H1 (cell line): ENCODE data around the gene RTCB. TPM values are rescaled to one million over a fixed set of nuclear protein-coding genes. Genes with fewer than 3 reads are reported as not detected.

ENCODE experiments used
- CTCF ChIA-PET: fragments of 300-600 bp; sonication (Branson Sonifier 250); formaldehyde crosslinking; loops from one replicate; lab custom pipeline; 2021; ENCODE audit not compliant: partially characterized antibody; lab: Charles Lee
- POLR2A ChIA-PET: fragments of 300-600 bp; sonication (Branson Sonifier 250); formaldehyde crosslinking; loops from one replicate; lab custom pipeline; 2021; ENCODE audit warnings: inconsistent platforms; ENCODE audit not compliant: partially characterized antibody; lab: Charles Lee
- DNase-seq, 2 experiments: peaks; one replicate each; pipeline versions ENCODE4 v3.0.0 to v3.0.0-alpha.2; 2010 to 2022; ENCODE audit warnings: low spot score in 2 of 2, low read depth in 1 of 2, mixed read lengths in 1 of 2
- FAIRE-seq: peaks from 2 replicates; lab custom pipeline; 2011; peaks lifted over from hg19 to GRCh38; lab: Jason Lieb, UNC
- H2AFZ ChIP-seq: 2 replicates; pipeline ENCODE4 v1.8.1; 2012; ENCODE audit warnings: low read length, inconsistent platforms
- H2AK5ac ChIP-seq: 2 replicates; pipeline ENCODE4 v1.6.1; 2013; ENCODE audit warnings: low read depth, low read length
- H2BK120ac ChIP-seq: replicated peaks from 2 replicates; pipeline ENCODE3; 2013; ENCODE audit warnings: low read depth, low read length, inconsistent platforms
- H2BK12ac ChIP-seq: 2 replicates; pipeline ENCODE4 v1.6.1; 2013; ENCODE audit warnings: low read depth, low read length
- H2BK15ac ChIP-seq: 2 replicates; pipeline ENCODE4 v1.6.1; 2013; ENCODE audit warnings: low read length
- H2BK20ac ChIP-seq: 2 replicates; pipeline ENCODE4 v1.6.1; 2013; ENCODE audit warnings: low read length
- H2BK5ac ChIP-seq: 2 replicates; pipeline ENCODE4 v1.6.1; 2013; ENCODE audit warnings: low read depth, low read length
- H3K14ac ChIP-seq: 2 replicates; pipeline ENCODE4 v1.6.1; 2013; ENCODE audit warnings: inconsistent platforms; ENCODE audit not compliant: insufficient read length
- H3K18ac ChIP-seq: 2 replicates; pipeline ENCODE4 v1.6.1; 2013; ENCODE audit warnings: low read length; ENCODE audit errors: extremely low read depth
- H3K23ac ChIP-seq: 2 replicates; pipeline ENCODE4 v1.6.1; 2013; ENCODE audit warnings: inconsistent platforms; ENCODE audit not compliant: insufficient read length
- H3K23me2 ChIP-seq: 2 replicates; pipeline ENCODE4 v1.6.1; 2013; ENCODE audit warnings: low read depth, low read length
- H3K27ac ChIP-seq: 2 replicates; pipeline ENCODE4 v1.6.1; 2011; ENCODE audit warnings: low read depth, low read length, inconsistent platforms
- H3K27me3 ChIP-seq, 4 experiments: replicated peaks in 1 of 4; 1 replicate in 1 of 4; 2 replicates in 3 of 4; pipeline versions ENCODE4 v1.6.1 to v1.8.1; 2011 to 2013; ENCODE audit warnings: low read length in 3 of 4, mild to moderate bottlenecking in 3 of 4, inconsistent platforms in 2 of 4, mixed read lengths in 2 of 4, moderate library complexity in 1 of 4; ENCODE audit not compliant: control insufficient read depth in 3 of 4, insufficient read depth in 3 of 4; ENCODE audit errors: extremely low read depth in 1 of 4
- H3K36me3 ChIP-seq, 4 experiments: 2 replicates each; pipeline versions ENCODE4 v1.6.1 to v1.8.1; 2011 to 2013; ENCODE audit warnings: mild to moderate bottlenecking in 4 of 4, low read length in 3 of 4, moderate library complexity in 2 of 4, control low read depth in 1 of 4, inconsistent platforms in 1 of 4; ENCODE audit not compliant: insufficient read depth in 4 of 4, control insufficient read depth in 2 of 4
- H3K4ac ChIP-seq: replicated peaks from 2 replicates; pipeline ENCODE3; 2013; ENCODE audit warnings: low read length, low read depth, mixed read lengths, inconsistent platforms; ENCODE audit not compliant: insufficient read length
- H3K4me1 ChIP-seq, 4 experiments: replicated peaks in 1 of 4; 1 replicate in 1 of 4; 2 replicates in 3 of 4; pipeline versions ENCODE4 v1.6.1 to v1.8.1; 2011 to 2013; ENCODE audit warnings: low read length in 3 of 4, inconsistent platforms in 2 of 4, mixed read lengths in 1 of 4; ENCODE audit not compliant: insufficient read depth in 4 of 4, control insufficient read depth in 3 of 4
- H3K4me2 ChIP-seq, 2 experiments: 2 replicates each; pipeline versions ENCODE4 v1.6.1 to v1.8.1; 2011 to 2013; ENCODE audit warnings: low read depth in 2 of 2, low read length in 2 of 2, control low read depth in 1 of 2, inconsistent platforms in 1 of 2, mild to moderate bottlenecking in 1 of 2; ENCODE audit not compliant: insufficient read depth in 1 of 2
- H3K4me3 ChIP-seq, 4 experiments: fragments of 200-600, 300-600 bp in 1 of 4; sonication (generic), shearing (Covaris generic), sonication (Bioruptor Twin) in 1 of 4; 2 replicates each; pipeline versions ENCODE4 v1.5.1 to v1.8.1; 2011 to 2016; ENCODE audit warnings: low read length in 4 of 4, low read depth in 3 of 4, control low read depth in 2 of 4, inconsistent platforms in 2 of 4, mild to moderate bottlenecking in 2 of 4, mixed read lengths in 1 of 4, moderate library complexity in 1 of 4; ENCODE audit not compliant: insufficient read depth in 2 of 4; ENCODE audit errors: extremely low read depth in 1 of 4
- H3K56ac ChIP-seq: replicated peaks from 2 replicates; pipeline ENCODE3; 2013; ENCODE audit warnings: low read depth, mild to moderate bottlenecking, mixed read lengths, low read length, inconsistent platforms; ENCODE audit not compliant: insufficient read length
- H3K79me1 ChIP-seq: 2 replicates; pipeline ENCODE4 v1.6.1; 2013; ENCODE audit warnings: low read depth, low read length, control low read depth
- H3K79me2 ChIP-seq, 2 experiments: 2 replicates each; pipeline versions ENCODE4 v1.6.1 to v1.8.1; 2012 to 2013; ENCODE audit warnings: low read length in 2 of 2, mild to moderate bottlenecking in 2 of 2, inconsistent platforms in 1 of 2; ENCODE audit not compliant: insufficient read depth in 2 of 2, control insufficient read depth in 1 of 2
- H3K9ac ChIP-seq, 4 experiments: replicated peaks in 1 of 4; 1 replicate in 1 of 4; 2 replicates in 3 of 4; pipeline versions ENCODE4 v1.6.1 to v1.8.1; 2011 to 2013; ENCODE audit warnings: low read depth in 3 of 4, low read length in 3 of 4, control low read depth in 2 of 4, mild to moderate bottlenecking in 2 of 4, moderate library complexity in 2 of 4, inconsistent platforms in 1 of 4; ENCODE audit errors: extremely low read depth in 1 of 4
- H3K9me3 ChIP-seq, 2 experiments: 2 replicates each; pipeline versions ENCODE4 v1.6.1 to v1.8.1; 2012 to 2013; ENCODE audit warnings: mild to moderate bottlenecking in 2 of 2, moderate library complexity in 2 of 2, control low read depth in 1 of 2, inconsistent platforms in 1 of 2, low read depth in 1 of 2, low read length in 1 of 2, mixed read lengths in 1 of 2; ENCODE audit not compliant: insufficient read depth in 2 of 2
- H4K20me1 ChIP-seq, 2 experiments: replicated peaks in 1 of 2; 2 replicates each; pipeline versions ENCODE3 to v1.8.1; 2011 to 2013; ENCODE audit warnings: inconsistent platforms in 2 of 2, low read length in 2 of 2, mild to moderate bottlenecking in 1 of 2; ENCODE audit not compliant: insufficient read depth in 2 of 2, control insufficient read depth in 1 of 2
- H4K5ac ChIP-seq: 2 replicates; pipeline ENCODE4 v1.6.1; 2013; ENCODE audit warnings: low read length, low read depth, mixed read lengths, inconsistent platforms; ENCODE audit not compliant: insufficient read length
- H4K8ac ChIP-seq: 2 replicates; pipeline ENCODE4 v1.8.0; 2013; ENCODE audit warnings: mild to moderate bottlenecking, moderate library complexity, low read length, inconsistent platforms; ENCODE audit not compliant: insufficient read depth; ENCODE audit errors: extremely low read depth
- H4K91ac ChIP-seq: replicated peaks from 2 replicates; pipeline ENCODE3; 2013; ENCODE audit warnings: low read length, mixed read lengths, inconsistent platforms; ENCODE audit not compliant: insufficient read length
- EGR1 ChIP-seq: IDR thresholded peaks from 2 replicates; pipeline ENCODE4 v1.6.1; 2011; ENCODE audit warnings: low read depth, low read length, borderline replicate concordance
- EP300 ChIP-seq, 2 experiments: IDR thresholded peaks; 1 replicate in 1 of 2; 2 replicates in 1 of 2; pipeline ENCODE4 v1.6.1; 2011 to 2012; ENCODE audit warnings: low read depth in 2 of 2, low read length in 2 of 2, mild to moderate bottlenecking in 2 of 2, borderline replicate concordance in 1 of 2, inconsistent platforms in 1 of 2, moderate library complexity in 1 of 2
- FOSL1 ChIP-seq: IDR thresholded peaks from 2 replicates; pipeline ENCODE4 v1.6.1; 2011; ENCODE audit warnings: mild to moderate bottlenecking, low read depth, low read length, moderate library complexity; ENCODE audit not compliant: insufficient read depth
- KDM4A ChIP-seq: IDR thresholded peaks from one replicate; pipeline ENCODE4 v1.7.1; 2012; ENCODE audit warnings: low read depth, mild to moderate bottlenecking, moderate library complexity, low read length, inconsistent platforms; ENCODE audit not compliant: severe bottlenecking
- NANOG ChIP-seq: IDR thresholded peaks from 2 replicates; pipeline ENCODE4 v1.6.1; 2011; ENCODE audit warnings: low read length, low read depth, mild to moderate bottlenecking, inconsistent platforms; ENCODE audit not compliant: insufficient read depth, poor library complexity, severe bottlenecking
- SIX5 ChIP-seq: IDR thresholded peaks from 2 replicates; pipeline ENCODE4 v1.6.1; 2011; ENCODE audit warnings: mild to moderate bottlenecking, low read depth, low read length
- SUZ12 ChIP-seq: fragments of 200-600 bp; sonication (generic); IDR thresholded peaks from 2 replicates; pipeline ENCODE4 v1.6.1; 2012; ENCODE audit warnings: mild to moderate bottlenecking, inconsistent platforms, low read length, moderate library complexity, mixed read lengths
- WGBS, 2 experiments: shearing (Covaris generic) in 1 of 2; methylation state at CpG; one replicate each; pipeline versions ENCODE4 v1.1.6 to v1.1.7; 2013 to 2015; ENCODE audit warnings: low lambda C conversion rate in 2 of 2, mixed read lengths in 2 of 2, inconsistent platforms in 1 of 2, low coverage in 1 of 2, missing lambda C conversion rate in 1 of 2; ENCODE audit not compliant: insufficient replicate concordance in 2 of 2, insufficient coverage in 1 of 2, insufficient read length in 1 of 2; ENCODE audit errors: extremely low coverage in 1 of 2, missing lambda C conversion rate in 1 of 2; 5-methylcytosine and 5-hydroxymethylcytosine counted together
- polyA plus RNA-seq, 7 experiments: library from polyadenylated mRNA; depleted of rRNA in 3 of 7; stranded (reverse) in 5 of 7; unstranded in 2 of 7; fragments of >200 nt in 5 of 7; fragments of 200-250 nt in 2 of 7; gene quantifications; 1 replicate in 5 of 7; 2 replicates in 1 of 7; 4 replicates in 1 of 7; pipeline versions ENCODE4 v1.2.1 to v1.2.3, GENCODE V29; 2011 to 2013; ENCODE audit warnings: missing spikeins in 2 of 7, mixed read lengths in 2 of 7
- total RNA-seq: library from RNA; stranded (reverse); fragmentation: NEBNext Ultra II Directional; extraction: Animal tissue kit (Norgen Biotek cat#: 25700); gene quantifications from 2 replicates; pipeline ENCODE4 v1.2.1, GENCODE V29; 2021

The RTCB gene
- total and polyA plus RNA-seq, 2 of the 8 experiments (the other 6 are each of a cell fraction or from before 2014, with no cell fraction given), result 104 to 114 TPM

DNA sequence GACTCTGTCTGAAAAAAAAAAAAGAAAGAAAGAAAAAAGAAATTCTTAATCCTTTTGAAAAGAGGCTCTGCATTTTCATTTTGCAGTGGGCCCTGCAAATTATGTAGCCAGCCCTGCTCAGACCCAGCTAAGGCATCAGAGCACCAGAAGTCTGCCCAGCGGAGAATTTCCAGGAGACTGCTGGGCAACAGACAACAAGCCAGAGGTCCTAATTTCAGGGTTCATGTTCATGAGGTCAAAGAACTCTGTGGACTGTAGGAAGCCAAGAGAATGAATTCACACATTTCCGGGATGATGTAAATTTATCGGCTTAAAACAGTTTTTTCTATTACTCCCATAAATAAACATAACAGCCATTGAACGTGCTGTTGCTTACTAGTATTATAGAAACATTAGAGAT is 14.8 kb upstream of the RTCB start:
- no peak overlapping the region for H2AFZ ChIP-seq
- POLR2A ChIA-PET, result no interaction called here
- no peak overlapping the region for H2BK20ac ChIP-seq
- no peak overlapping the region for H2BK5ac ChIP-seq
- no peak overlapping the region for H2BK12ac ChIP-seq
- H3K4ac ChIP-seq, result no peak overlapping the region
- H3K56ac ChIP-seq, result no peak overlapping the region
- H2BK120ac ChIP-seq, result no peak overlapping the region
- 86% methylated on average over 4 of the region's 4 CpGs; no CpG with 5 or more reads in 1 of the 2 experiments for WGBS, 2 experiments
- TF ChIP-seq NANOG (no peak), SUZ12 (no peak), EP300 (IDR thresholded peaks at IDR 0.05; ENCODE audit: borderline replicate concordance in 1 of 2, low read depth in 2 of 2, low read length in 2 of 2) (no peak), FOSL1 (no peak), KDM4A (no peak), EGR1 (no peak), SIX5 (no peak)
- TF ChIP-seq, all 59 proteins: peak for 0
- Histone ChIP-seq H3K23ac (no peak overlapping the region), H4K91ac (no peak overlapping the region), H4K20me1 (no peaks in the 10 kb centered on the region), H3K23me2 (no peaks in the 10 kb centered on the region; the same call in 1 of the 2 replicates), H3K79me1 (no peaks in the 10 kb centered on the region), H3K9me3 (no peaks in the 10 kb centered on the region), H3K27me3 (peaks cover 0 to 3% (median 0%) of the 10 kb centered on the region in 4 experiments; a peak in 3 of 7 replicates), H3K4me3 (no peak overlapping the region), H2AK5ac (no peak overlapping the region), H2BK15ac (no peak overlapping the region), H3K14ac (no peak overlapping the region), H3K4me2 (no peak overlapping the region), H3K36me3 (no peaks in the 10 kb centered on the region), H3K4me1 (no peaks in the 10 kb centered on the region), H3K18ac (no peak overlapping the region), H3K9ac (no peak overlapping the region), H3K79me2 (no peaks in the 10 kb centered on the region), H4K5ac (no peak overlapping the region), H4K8ac (no peak overlapping the region; the same call in 1 of the 2 replicates), H3K27ac (no peak overlapping the region)
- FAIRE-seq (no peak), DNase-seq (no peak)
- CTCF ChIA-PET, result no interaction called here
